Fibroblast of skin of abdomen (primary cell): Measurements from ENCODE around the gene MRS2.

Source experiments
- DNase-seq: peaks from one replicate; pipeline ENCODE4 v3.0.0-alpha.2; 2013

MRS2 gene

GRCh38 chr6:24431045-24431451 lies 28.3 kb downstream of the MRS2 start:
- DNase-seq: peak; percentile 25

GRCh38 chr6:24432611-24433010 lies 29.9 kb downstream of the MRS2 start:
- DNase-seq: no peak

GRCh38 chr6:24436979-24437378 lies 34.2 kb downstream of the MRS2 start:
- DNase-seq: no peak

GRCh38 chr6:24439858-24440539 lies 37.3 kb downstream of the MRS2 start:
- no peak for DNase-seq

GRCh38 chr6:24440897-24441598 lies 38.3 kb downstream of the MRS2 start:
- no peak for DNase-seq

DNA sequence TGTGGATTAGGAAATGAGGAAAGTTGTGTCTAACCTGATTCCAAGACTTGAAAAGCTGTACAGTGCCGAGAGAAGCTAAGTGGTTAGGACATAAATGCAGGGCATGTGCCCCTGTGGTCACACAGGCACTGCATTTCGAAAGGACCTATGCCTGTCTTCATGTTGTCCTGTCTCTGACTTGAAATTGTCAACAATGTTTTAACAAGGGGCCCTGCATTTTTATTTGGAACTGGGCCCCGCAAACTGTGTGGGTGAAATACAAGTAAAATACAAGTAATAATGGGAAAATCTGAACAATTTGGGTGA lies 38.8 kb downstream of the MRS2 start:
- DNase-seq: no peak

- no peak for DNase-seq
Measured at GRCh38 chr6:24444588-24444987, 41.9 kb downstream of the MRS2 start.

- DNase-seq: no peak
Measured at GRCh38 chr6:24445704-24446103, 43.0 kb downstream of the MRS2 start.

DNA sequence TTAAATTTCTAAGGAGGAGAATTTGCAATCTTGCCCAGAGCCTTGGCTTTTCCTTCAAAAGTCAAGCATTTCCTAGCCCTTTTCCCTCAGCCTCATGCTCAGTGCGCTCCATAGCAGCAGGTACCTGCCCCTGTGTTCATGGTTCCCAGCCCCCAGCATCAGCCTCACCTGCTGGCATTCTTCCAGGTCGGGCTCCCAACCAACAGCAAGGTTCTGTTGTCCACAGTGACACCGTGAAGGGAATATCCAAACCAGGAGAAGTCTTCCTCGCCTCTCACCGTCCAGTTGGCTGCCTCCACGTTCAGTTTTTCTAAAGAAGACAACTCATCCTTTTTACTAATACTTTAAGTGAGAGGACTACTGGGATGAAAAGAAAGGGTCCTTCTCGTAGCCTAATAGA lies 43.9 kb downstream of the MRS2 start:
- no peak for DNase-seq

DNA sequence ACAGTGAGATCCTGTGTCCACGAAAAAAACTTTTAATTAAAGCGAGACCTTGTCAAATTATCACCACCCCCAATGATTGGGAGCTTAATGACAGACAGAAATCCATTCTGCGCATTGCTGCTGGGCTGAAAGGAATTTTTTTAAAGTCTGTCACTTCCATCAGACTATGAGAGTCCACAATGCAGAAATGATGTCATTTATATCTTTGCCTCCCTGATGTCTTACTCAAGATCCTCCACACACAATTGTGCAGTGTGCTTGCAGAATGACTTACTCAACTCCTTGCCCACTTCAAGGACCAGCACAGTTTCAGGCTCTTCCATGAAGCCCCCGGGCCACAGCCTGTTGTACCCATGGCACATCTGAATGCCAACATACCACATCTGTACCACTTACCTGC lies 45.7 kb downstream of the MRS2 start:
- no peak for DNase-seq

DNA sequence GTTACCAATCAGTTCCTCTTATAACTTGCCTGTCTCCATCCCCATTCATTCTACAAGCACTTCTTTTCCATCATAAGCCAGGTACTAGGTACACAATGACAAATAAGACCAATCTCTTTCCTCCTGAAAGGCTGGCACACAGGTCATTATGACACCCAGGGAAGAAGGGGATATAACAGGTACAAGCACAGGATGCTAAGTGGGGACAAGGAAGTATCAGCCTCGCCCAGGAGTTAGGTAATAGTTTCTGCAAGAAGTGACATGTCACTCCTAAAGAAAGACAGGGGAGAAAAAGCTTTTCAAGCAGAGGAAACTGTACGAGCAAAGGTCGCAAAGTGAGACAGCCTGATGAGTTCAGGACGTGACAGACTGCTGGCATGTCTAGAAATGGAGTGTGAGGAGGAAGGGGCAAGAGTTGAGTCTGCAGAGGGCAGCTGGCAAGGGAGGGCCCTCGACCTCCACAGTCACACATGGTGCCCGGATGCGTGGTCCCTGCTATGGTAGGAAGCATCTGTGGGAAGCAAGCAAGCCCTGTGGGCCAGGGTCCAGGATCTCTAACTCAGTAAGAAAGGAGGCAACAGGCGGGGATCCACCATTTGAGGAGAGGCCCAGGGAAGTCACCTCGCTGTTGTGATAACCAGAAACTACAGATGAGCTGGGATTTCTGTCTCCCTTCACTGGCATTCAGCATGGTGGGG lies 46.2 kb downstream of the MRS2 start:
- no peak for DNase-seq

DNA sequence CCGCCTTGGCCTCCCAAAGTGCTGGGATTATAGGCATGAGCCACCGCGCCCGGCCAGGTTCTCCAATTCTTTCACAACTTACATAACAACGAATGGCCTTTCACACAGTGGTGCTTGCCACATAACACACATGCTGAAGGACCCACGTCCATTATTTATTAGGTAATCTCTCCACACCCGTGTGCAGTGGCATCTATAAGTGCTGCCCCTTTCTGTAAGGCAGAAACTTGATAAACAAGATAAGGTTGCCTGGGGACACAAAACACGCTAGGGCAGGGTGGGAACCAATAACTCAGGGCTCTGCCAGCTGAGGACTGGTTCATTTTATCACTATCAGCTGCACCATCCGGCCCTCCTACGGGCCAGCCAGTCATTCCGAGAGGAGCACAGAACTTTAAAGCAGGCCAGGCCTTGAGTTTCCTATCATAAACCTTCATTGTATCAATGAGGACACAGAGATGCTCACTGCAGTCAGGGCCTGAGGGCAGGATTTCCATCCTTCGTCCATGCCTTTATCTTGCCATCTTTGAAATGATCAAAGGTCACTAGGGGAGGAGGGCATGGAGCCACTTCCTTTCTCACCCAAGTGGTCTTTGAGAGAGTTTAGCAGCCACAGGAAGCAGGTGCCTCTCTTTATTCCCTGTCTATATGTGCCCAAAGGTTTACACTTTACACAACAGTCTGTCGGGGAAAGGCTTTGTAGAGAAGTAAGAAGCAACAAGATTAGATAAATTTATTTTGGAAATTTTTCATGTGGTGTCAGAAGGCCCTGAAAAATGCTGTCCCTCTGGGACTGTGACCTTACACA lies 49.0 kb downstream of the MRS2 start:
- no peak for DNase-seq

DNA sequence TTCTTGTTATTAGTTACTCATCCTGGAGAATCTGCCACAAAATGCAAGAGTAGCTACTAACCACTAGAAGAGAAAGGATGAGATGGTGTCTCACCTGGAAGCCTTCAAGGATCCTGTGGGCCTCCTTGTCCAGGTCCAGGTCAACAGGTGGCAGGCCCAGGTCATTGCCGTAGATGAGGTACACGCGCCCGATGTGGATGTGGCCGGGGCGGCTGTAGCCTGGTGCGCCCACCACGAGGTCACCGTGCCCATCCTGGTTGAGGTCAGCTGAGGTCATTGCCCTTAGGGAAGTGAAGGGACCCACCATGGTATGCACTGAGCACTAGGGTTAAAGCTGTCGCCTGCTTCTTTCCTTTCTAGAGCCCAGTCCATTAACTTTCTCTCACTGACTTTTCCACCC lies 51.2 kb downstream of the MRS2 start:
- DNase-seq: no peak

GRCh38 chr6:24454452-24454851 lies 51.7 kb downstream of the MRS2 start:
- DNase-seq: no peak

DNA sequence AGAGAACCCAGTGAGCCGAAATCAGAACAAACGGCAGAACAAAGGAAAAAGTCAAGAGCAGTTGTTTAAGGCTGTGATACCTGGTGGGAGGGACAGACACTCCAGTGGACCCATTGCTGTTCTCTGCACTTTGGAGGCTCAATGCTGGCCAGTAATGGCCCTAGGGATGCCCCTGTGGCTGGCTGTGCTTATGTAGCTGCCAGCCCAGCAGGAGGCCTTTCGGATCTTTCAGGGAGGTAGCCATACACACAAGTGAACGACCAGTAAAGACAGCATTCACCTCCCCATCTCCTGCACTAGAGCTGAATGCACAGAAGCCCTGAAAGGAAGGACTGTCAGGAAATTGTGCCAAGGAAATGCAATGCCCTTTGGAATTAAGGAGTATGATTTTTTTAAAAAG lies 52.3 kb downstream of the MRS2 start:
- DNase-seq: no peak

- DNase-seq: no peak
Measured at GRCh38 chr6:24458134-24458533, 55.4 kb downstream of the MRS2 start.

GRCh38 chr6:24458941-24459340 lies 56.2 kb downstream of the MRS2 start:
- no peak for DNase-seq

GRCh38 chr6:24460966-24461365 lies 58.2 kb downstream of the MRS2 start:
- DNase-seq: no peak

GRCh38 chr6:24464253-24465038 lies 61.7 kb downstream of the MRS2 start:
- no peak for DNase-seq

- no peak for DNase-seq
Measured at GRCh38 chr6:24469811-24470210, 67.1 kb downstream of the MRS2 start.

DNA sequence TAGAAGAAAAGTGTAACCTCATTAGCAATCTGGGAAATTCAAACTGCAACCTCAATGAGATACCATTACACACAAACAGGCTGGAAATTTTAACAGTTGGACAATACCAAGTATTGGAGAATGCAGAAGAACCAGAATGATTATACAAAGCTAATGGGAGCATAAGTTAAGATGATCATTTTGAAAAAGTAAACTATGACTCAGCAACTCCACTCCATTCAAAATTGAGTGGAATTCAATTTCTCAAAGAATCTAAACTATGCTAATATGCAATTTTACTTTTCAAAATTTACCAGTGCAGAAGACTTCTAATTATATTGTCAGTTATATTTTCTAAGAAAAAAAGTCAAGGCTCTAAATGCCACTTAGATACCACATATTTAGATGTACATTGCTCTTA lies 69.4 kb downstream of the MRS2 start:
- DNase-seq: no peak
